ENCODE results near the gene SLC39A11.

- no peak for TF ChIP-seq POLR2A (IDR thresholded peaks at IDR 0.05)
- no peak for TF ChIP-seq CTCF (IDR thresholded peaks at IDR 0.05)
Observed at GRCh38 chr17:72734613-72735012, 357.9 kb downstream of the SLC39A11 start.

Data from esophagus squamous epithelium (tissue), 4 donors.